HFFc6 (cell line): ENCODE data around the gene RCE1. TPM values are rescaled to one million over a fixed set of nuclear protein-coding genes. Genes with fewer than 3 reads are reported as not detected.

Source experiments
- DNase-seq: peaks from one replicate; pipeline ENCODE4 v3.0.0-alpha.2; 2018
- H3K27ac Mint-ChIP-seq: 2 replicates; pipeline ENCODE4 v1.8.0; 2020; ENCODE audit warnings: mild to moderate bottlenecking, mixed read lengths
- H3K27me3 Mint-ChIP-seq: 2 replicates; pipeline ENCODE4 v1.8.0; 2021; ENCODE audit warnings: mild to moderate bottlenecking, moderate library complexity, mixed read lengths; ENCODE audit not compliant: insufficient read depth
- H3K36me3 Mint-ChIP-seq: 2 replicates; pipeline ENCODE4 v1.8.0; 2021; ENCODE audit warnings: low read depth, mixed read lengths
- H3K4me1 Mint-ChIP-seq: 2 replicates; pipeline ENCODE4 v1.8.0; 2020; ENCODE audit warnings: low read depth, mixed read lengths
- H3K4me3 Mint-ChIP-seq: 2 replicates; pipeline ENCODE4 v1.8.0; 2020; ENCODE audit warnings: mild to moderate bottlenecking, moderate library complexity, mixed read lengths
- H3K9me3 Mint-ChIP-seq: 2 replicates; pipeline ENCODE4 v1.8.0; 2020; ENCODE audit warnings: mild to moderate bottlenecking, mixed read lengths
- CTCF ChIP-seq: fragments of 200-600 bp; sonication (generic); IDR thresholded peaks from 2 replicates; pipeline ENCODE4 v1.5.0; 2021; ENCODE audit warnings: antibody characterized with exemption, mild to moderate bottlenecking
- total RNA-seq, 6 experiments: library from RNA; stranded (reverse); fragmentation: NEBNext Ultra II Directional; extraction: Animal tissue kit (Norgen Biotek cat#: 25700); gene quantifications; 2 replicates in 1 of 6; 3 replicates in 5 of 6; pipeline ENCODE4 v1.2.3, GENCODE V29; 2021

The RCE1 gene
- total RNA-seq, 6 experiments from 2014 or later: 13.7 to 18.5 (median 16.3) TPM

- H3K36me3 Mint-ChIP-seq: peaks cover 13% of the 10 kb centered on the region
- H3K4me3 Mint-ChIP-seq: no peak overlapping the region
- H3K27me3 Mint-ChIP-seq: no peaks in the 10 kb centered on the region; the same call in 1 of the 2 replicates
- no peak for TF ChIP-seq CTCF
- H3K9me3 Mint-ChIP-seq: no peaks in the 10 kb centered on the region
- DNase-seq: no peak
- peaks cover 38% of the 10 kb centered on the region for H3K4me1 Mint-ChIP-seq
- no peak overlapping the region for H3K27ac Mint-ChIP-seq
Observed at GRCh38 chr11:66889960-66890359, 46.7 kb downstream of the RCE1 start.

- Mint-ChIP-seq H3K4me1 (peaks cover 26% of the 10 kb centered on the region), H3K27ac (peak overlapping the region; percentile 87), H3K9me3 (no peaks in the 10 kb centered on the region), H3K27me3 (no peaks in the 10 kb centered on the region; the same call in 1 of the 2 replicates), H3K36me3 (peaks cover 8% of the 10 kb centered on the region), H3K4me3 (peak overlapping the region; percentile 38)
- no peak for TF ChIP-seq CTCF
- DNase-seq: peak; percentile 97
Observed at GRCh38 chr11:66891851-66892660, 48.8 kb downstream of the RCE1 start.

- Mint-ChIP-seq H3K9me3 (no peaks in the 10 kb centered on the region), H3K27me3 (no peaks in the 10 kb centered on the region; the same call in none of the 2 replicates), H3K4me3 (no peak overlapping the region), H3K36me3 (peaks cover 8% of the 10 kb centered on the region), H3K4me1 (peaks cover 26% of the 10 kb centered on the region), H3K27ac (peak overlapping the region; percentile 38; the same call in 1 of the 2 replicates)
- no peak for TF ChIP-seq CTCF
- no peak for DNase-seq
Observed at GRCh38 chr11:66892911-66893310, 49.7 kb downstream of the RCE1 start.

- H3K36me3 Mint-ChIP-seq: peaks cover 8% of the 10 kb centered on the region
- no peak overlapping the region for H3K27ac Mint-ChIP-seq
- H3K27me3 Mint-ChIP-seq: no peaks in the 10 kb centered on the region; the same call in none of the 2 replicates
Observed at GRCh38 chr11:66894141-66894540, 50.9 kb downstream of the RCE1 start.

More at GRCh38 chr11:66894141-66894540, 50.9 kb downstream of the RCE1 start:
- H3K4me3 Mint-ChIP-seq: no peak overlapping the region
- H3K9me3 Mint-ChIP-seq: no peaks in the 10 kb centered on the region
- no peak for DNase-seq
- TF ChIP-seq CTCF: no peak
- H3K4me1 Mint-ChIP-seq: peaks cover 26% of the 10 kb centered on the region

Other genes with a start within 250 kb of the RCE1 start
- gene RBM14, start 226.8 kb upstream of the RCE1 start, total RNA-seq: 10 to 100 TPM; 54.1 to 71.5 (median 64.9) TPM
- 100 to 1,000 TPM; 130 to 147 (median 134) TPM for gene RBM4, start 204.7 kb upstream of the RCE1 start, total RNA-seq
- 10 to 100 TPM; 17.0 to 21.1 (median 18.2) TPM for gene RBM4B, start 165.6 kb upstream of the RCE1 start, total RNA-seq
- gene SPTBN2, start 114.2 kb upstream of the RCE1 start, total RNA-seq: under 1 TPM in 5 of 6 experiments, not detected in 1; 0.13 to 0.94 (median 0.33) TPM
- 10 to 100 TPM; 30.3 to 43.4 (median 34.6) TPM for gene LRFN4, start 13.6 kb downstream of the RCE1 start, total RNA-seq
- gene PC, start 114.9 kb downstream of the RCE1 start, total RNA-seq: 10 to 100 TPM; 13.2 to 21.8 (median 19.3) TPM
- not detected for gene C11orf86, start 131.9 kb downstream of the RCE1 start, total RNA-seq
- not detected for gene SYT12, start 179.7 kb downstream of the RCE1 start, total RNA-seq
- 10 to 100 TPM in 2 of 6 experiments, 1 to 10 TPM in 4; 5.2 to 17.8 (median 6.1) TPM for gene RHOD, start 213.4 kb downstream of the RCE1 start, total RNA-seq